Measurements from ENCODE around the gene ZFR.
"Not testable (repeated sequence)": the region's sequence is repeated elsewhere in the genome, so short reads cannot be mapped to it uniquely, and the experiment has no call there.

Gene ZFR

GRCh38 chr5:32405507-32405906, 39.0 kb downstream of the ZFR start:
- DNase-seq: no peak

GRCh38 chr5:32403760-32404159, 40.8 kb downstream of the ZFR start:
- DNase-seq: no peak

GRCh38 chr5:32400401-32400800, 44.1 kb downstream of the ZFR start:
- no peak for DNase-seq

- DNase-seq: not testable (repeated sequence)
Measured at GRCh38 chr5:32398754-32399153, 45.8 kb downstream of the ZFR start.

GRCh38 chr5:32394981-32395380, 49.6 kb downstream of the ZFR start:
- DNase-seq: no peak

GRCh38 chr5:32392039-32392438, 52.5 kb downstream of the ZFR start:
- DNase-seq: no peak

- DNase-seq: no peak
Measured at GRCh38 chr5:32390819-32391591, 53.5 kb downstream of the ZFR start.

GRCh38 chr5:32388432-32389129, 56.0 kb downstream of the ZFR start:
- no peak for DNase-seq

- DNase-seq: no peak
Measured at GRCh38 chr5:32387841-32388240, 56.7 kb downstream of the ZFR start.

GRCh38 chr5:32387211-32387610, 57.3 kb downstream of the ZFR start:
- DNase-seq: no peak

- no peak for DNase-seq
Measured at GRCh38 chr5:32384621-32385020, 59.9 kb downstream of the ZFR start.

- no peak for DNase-seq
Measured at GRCh38 chr5:32383586-32383985, 61.0 kb downstream of the ZFR start.

- no peak for DNase-seq
Measured at GRCh38 chr5:32383065-32383464, 61.5 kb downstream of the ZFR start.

- DNase-seq: no peak
Measured at GRCh38 chr5:32379421-32379820, 65.1 kb downstream of the ZFR start.

GRCh38 chr5:32378966-32379365, 65.6 kb downstream of the ZFR start:
- no peak for DNase-seq

GRCh38 chr5:32369542-32370155, 74.9 kb downstream of the ZFR start:
- DNase-seq: no peak

GRCh38 chr5:32369032-32369431, 75.5 kb downstream of the ZFR start:
- DNase-seq: no peak

- not testable (repeated sequence) for DNase-seq
Measured at GRCh38 chr5:32367271-32367670, 77.3 kb downstream of the ZFR start.

- DNase-seq: no peak
Measured at GRCh38 chr5:32365623-32366022, 78.9 kb downstream of the ZFR start.

GRCh38 chr5:32363030-32363429, 81.5 kb downstream of the ZFR start:
- no peak for DNase-seq

- DNase-seq: no peak
Measured at GRCh38 chr5:32362527-32362926, 82.0 kb downstream of the ZFR start.

GRCh38 chr5:32360906-32361305, 83.6 kb downstream of the ZFR start:
- DNase-seq: no peak

GRCh38 chr5:32358611-32359010, 85.9 kb downstream of the ZFR start:
- no peak for DNase-seq

- no peak for DNase-seq
Measured at GRCh38 chr5:32357658-32358057, 86.9 kb downstream of the ZFR start.
